Transverse colon (tissue), 3 donors: ENCODE measurements around the gene SUSD3.

Experiments used
- CTCF ChIP-seq, 5 experiments: fragments of 200-600 bp in 3 of 5; fragments of 450-650 bp in 2 of 5; sonication (generic) in 3 of 5; IDR thresholded peaks; 1 replicate in 2 of 5; 2 replicates in 3 of 5; pipeline ENCODE4 v1.5.1; 2016 to 2017; ENCODE audit warnings: antibody characterized with exemption in 5 of 5, inconsistent platforms in 3 of 5, mild to moderate bottlenecking in 2 of 5, moderate library complexity in 1 of 5
- EP300 ChIP-seq: sonication (generic); formaldehyde crosslinking; IDR thresholded peaks from one replicate; pipeline ENCODE4 v1.6.1; 2017; ENCODE audit warnings: antibody characterized with exemption, low read depth
- POLR2A ChIP-seq: fragments of 450-650 bp; IDR thresholded peaks from one replicate; pipeline ENCODE4 v1.6.1; 2016; ENCODE audit warnings: antibody characterized with exemption, mild to moderate bottlenecking, moderate library complexity

- TF ChIP-seq CTCF (IDR thresholded peaks at IDR 0.05) (no peak), EP300 (no peak), POLR2A (no peak)
Measured at GRCh38 chr9:93115486-93116071, 57.1 kb downstream of the SUSD3 start.
